ENCODE data around the gene TENM4.
"Not testable (repeated sequence)": the region's sequence is repeated elsewhere in the genome, so short reads cannot be mapped to it uniquely, and the experiment has no call there.

The TENM4 gene

GRCh38 chr11:79192836-79193235 lies 248.0 kb downstream of the TENM4 start:
- DNase-seq (ENCODE audit: low read depth, low spot score): no peak
- no peak overlapping the region for H3K4me3 ChIP-seq (ENCODE audit: low read depth, low read length)
- TF ChIP-seq CTCF (IDR thresholded peaks at IDR 0.05; ENCODE audit: insufficient read depth, low read length, missing control alignments): no peak
- CTCF ChIA-PET: no interaction called here
- POLR2A ChIA-PET: no interaction called here

- POLR2A ChIA-PET; H3K4me3 ChIP-seq (ENCODE audit: low read depth, low read length): not testable (repeated sequence)
These were observed 249.1 kb downstream of the TENM4 start for GRCh38 chr11:79191716-79192115.

GRCh38 chr11:79190553-79190952 lies 250.3 kb downstream of the TENM4 start:
- H3K4me3 ChIP-seq (ENCODE audit: low read depth, low read length); DNase-seq (ENCODE audit: low read depth, low spot score); POLR2A ChIA-PET; CTCF ChIA-PET: not testable (repeated sequence)

More at GRCh38 chr11:79191716-79192115, 249.1 kb downstream of the TENM4 start:
- CTCF ChIA-PET; DNase-seq (ENCODE audit: low read depth, low spot score): not testable (repeated sequence)

GRCh38 chr11:79189601-79190000 lies 251.2 kb downstream of the TENM4 start:
- H3K4me3 ChIP-seq (ENCODE audit: low read depth, low read length): no peak overlapping the region
- CTCF ChIA-PET: no interaction called here
- no peak for DNase-seq (ENCODE audit: low read depth, low spot score)
- POLR2A ChIA-PET: no interaction called here
- TF ChIP-seq CTCF (IDR thresholded peaks at IDR 0.05; ENCODE audit: insufficient read depth, low read length, missing control alignments): no peak

GRCh38 chr11:79189055-79189454 lies 251.8 kb downstream of the TENM4 start:
- ChIA-PET POLR2A (no interaction called here), CTCF (no interaction called here)
- no peak overlapping the region for H3K4me3 ChIP-seq (ENCODE audit: low read depth, low read length)
- no peak for DNase-seq (ENCODE audit: low read depth, low spot score)
- no peak for TF ChIP-seq CTCF (IDR thresholded peaks at IDR 0.05; ENCODE audit: insufficient read depth, low read length, missing control alignments)

- DNase-seq (ENCODE audit: low read depth, low spot score): no peak
- POLR2A ChIA-PET: no interaction called here
- no peak overlapping the region for H3K4me3 ChIP-seq (ENCODE audit: low read depth, low read length)
- TF ChIP-seq CTCF (IDR thresholded peaks at IDR 0.05; ENCODE audit: insufficient read depth, low read length, missing control alignments): no peak
- CTCF ChIA-PET: no interaction called here
These were observed 254.2 kb downstream of the TENM4 start for GRCh38 chr11:79186669-79187068.

- no peak for TF ChIP-seq CTCF (IDR thresholded peaks at IDR 0.05; ENCODE audit: insufficient read depth, low read length, missing control alignments)
- CTCF ChIA-PET: interaction anchor here (0.6 kb wide), 1 partner anchor 14 kb away, joined by 3 read pairs; no protein-coding TSS in a partner anchor
- POLR2A ChIA-PET: no interaction called here
- no peak overlapping the region for H3K4me3 ChIP-seq (ENCODE audit: low read depth, low read length)
- no peak for DNase-seq (ENCODE audit: low read depth, low spot score)
These were observed 255.5 kb downstream of the TENM4 start for GRCh38 chr11:79185351-79185750.

GRCh38 chr11:79184285-79184684 lies 256.5 kb downstream of the TENM4 start:
- H3K4me3 ChIP-seq (ENCODE audit: low read depth, low read length): no peak overlapping the region
- ChIA-PET CTCF (no interaction called here), POLR2A (no interaction called here)
- TF ChIP-seq CTCF (IDR thresholded peaks at IDR 0.05; ENCODE audit: insufficient read depth, low read length, missing control alignments): no peak
- no peak for DNase-seq (ENCODE audit: low read depth, low spot score)
